A549 (cell line): ENCODE data around the gene POLDIP3. TPM values are rescaled to one million over a fixed set of nuclear protein-coding genes. Genes with fewer than 3 reads are reported as not detected.
A peak's percentile ranks its signal among the peaks of the same experiment; 100 is the strongest.

Experiments
- ATAC-seq, 2 experiments: fragments of 200-7000 bp in 1 of 2; fragments of >200 bp in 1 of 2; cut with Nextera tagmentation in 1 of 2; cut with Tn5 transposase in 1 of 2; 3 replicates each; pipeline versions ENCODE4 v1.8.0 to v1.9.1; 2018 to 2020; ENCODE audit warnings: mild to moderate bottlenecking in 1 of 2, moderate library complexity in 1 of 2
- CTCF ChIA-PET: fragments of 300-600 bp; sonication (Branson Sonifier 250); formaldehyde crosslinking; extraction: SDS; loops from one replicate; lab custom pipeline; 2021; ENCODE audit warnings: antibody characterized with exemption, inconsistent platforms; lab: Yijun Ruan, JAX
- POLR2A ChIA-PET: fragments of 350-600 bp; formaldehyde crosslinking; extraction: SDS; loops from one replicate; lab custom pipeline; 2021; ENCODE audit warnings: antibody characterized with exemption, inconsistent platforms; lab: Yijun Ruan, JAX
- DNase-seq, 2 experiments: peaks; one replicate each; pipeline versions ENCODE4 v3.0.0 to v3.0.0-alpha.2; 2011 to 2016; ENCODE audit warnings: low read depth in 1 of 2, low spot score in 1 of 2
- FAIRE-seq: peaks from 2 replicates; lab custom pipeline; 2011; peaks lifted over from hg19 to GRCh38; lab: Jason Lieb, UNC
- H3K27ac ChIP-seq, 2 experiments: fragments of >200 bp; sonication (Bioruptor Twin); formaldehyde crosslinking; 3 replicates each; pipeline ENCODE4 v1.5.1; 2016 to 2017
- H3K4me1 ChIP-seq: fragments of >200 bp; sonication (Bioruptor Twin); formaldehyde crosslinking; 3 replicates; pipeline ENCODE4 v1.6.1; 2016
- H3K4me2 ChIP-seq: fragments of >200 bp; sonication (Bioruptor Twin); formaldehyde crosslinking; 3 replicates; pipeline ENCODE4 v1.6.1; 2016
- H3K4me3 ChIP-seq: fragments of >200 bp; sonication (Bioruptor Twin); formaldehyde crosslinking; 3 replicates; pipeline ENCODE4 v1.5.1; 2016
- H3K9me3 ChIP-seq: fragments of >200 bp; sonication (Bioruptor Twin); formaldehyde crosslinking; 3 replicates; pipeline ENCODE4 v1.6.1; 2016
- CBX2 ChIP-seq: fragments of 200-600 bp; sonication (generic); IDR thresholded peaks from 2 replicates; pipeline ENCODE4 v1.6.1; 2016; ENCODE audit warnings: low read depth, mild to moderate bottlenecking, borderline replicate concordance
- CEBPB ChIP-seq, 2 experiments: fragments of >200 bp in 1 of 2; sonication (Bioruptor Twin) in 1 of 2; formaldehyde crosslinking in 1 of 2; IDR thresholded peaks; 2 replicates each; pipeline ENCODE4 v1.6.1; 2012 to 2016
- CHD2 ChIP-seq: fragments of 150-350 bp; IDR thresholded peaks from 2 replicates; pipeline ENCODE4 v1.6.1; 2014; ENCODE audit warnings: low read length; ENCODE audit not compliant: partially characterized antibody
- CTCF ChIP-seq: fragments of >200 bp; sonication (Bioruptor Twin); formaldehyde crosslinking; IDR thresholded peaks from 3 replicates; pipeline ENCODE4 v1.5.1; 2016
- EHF ChIP-seq: fragments of 250-450 bp; sonication (Bioruptor Pico); IDR thresholded peaks from 2 replicates; pipeline ENCODE4 v1.5.0; 2020; ENCODE audit warnings: mild to moderate bottlenecking
- ELK1 ChIP-seq: fragments of 150-350 bp; IDR thresholded peaks from 2 replicates; pipeline ENCODE4 v1.6.1; 2014; ENCODE audit warnings: low read depth, mild to moderate bottlenecking, low read length
- EP300 ChIP-seq, 2 experiments: fragments of >200 bp; sonication (Bioruptor Twin); formaldehyde crosslinking; IDR thresholded peaks; 2 replicates in 1 of 2; 3 replicates in 1 of 2; pipeline ENCODE4 v1.6.1; 2016 to 2017
- HOXA7 ChIP-seq: fragments of 250-450 bp; sonication (Bioruptor Pico); IDR thresholded peaks from 2 replicates; pipeline ENCODE4 v1.5.0; 2020; ENCODE audit warnings: mild to moderate bottlenecking, moderate library complexity
- JUN ChIP-seq, 2 experiments: fragments of >200 bp; sonication (Bioruptor Twin); formaldehyde crosslinking; IDR thresholded peaks; 2 replicates in 1 of 2; 3 replicates in 1 of 2; pipeline ENCODE4 v1.6.1; 2016 to 2017
- MAX ChIP-seq: IDR thresholded peaks from 2 replicates; pipeline ENCODE4 v1.6.1; 2012
- PHF8 ChIP-seq: fragments of 200-600 bp; sonication (generic); IDR thresholded peaks from 2 replicates; pipeline ENCODE4 v1.6.1; 2016; ENCODE audit warnings: low read depth, mild to moderate bottlenecking, antibody characterized with exemption, moderate library complexity, borderline replicate concordance
- POLR2A ChIP-seq: IDR thresholded peaks from 2 replicates; pipeline ENCODE4 v1.6.1; 2012; ENCODE audit warnings: mild to moderate bottlenecking, low read length
- POLR2AphosphoS2 ChIP-seq: conservative IDR thresholded peaks from 2 replicates; pipeline ENCODE4 v1.6.1; 2012; ENCODE audit warnings: low read length, improper control_type of control experiment, inconsistent platforms
- RAD21 ChIP-seq, 2 experiments: fragments of >200 bp in 1 of 2; sonication (Bioruptor Twin) in 1 of 2; formaldehyde crosslinking in 1 of 2; IDR thresholded peaks in 1 of 2; conservative IDR thresholded peaks in 1 of 2; 2 replicates in 1 of 2; 3 replicates in 1 of 2; pipeline ENCODE4 v1.6.1; 2012 to 2018; ENCODE audit warnings: inconsistent platforms in 1 of 2
- RCOR1 ChIP-seq: fragments of 150-350 bp; IDR thresholded peaks from 2 replicates; pipeline ENCODE4 v1.6.1; 2014; ENCODE audit warnings: antibody characterized with exemption, low read length, low read depth
- REST ChIP-seq: fragments of 200-600 bp; sonication (generic); IDR thresholded peaks from 2 replicates; pipeline ENCODE4 v1.6.1; 2016; ENCODE audit warnings: antibody characterized with exemption, mild to moderate bottlenecking, moderate library complexity
- RFX5 ChIP-seq: fragments of 450-650 bp; IDR thresholded peaks from 2 replicates; pipeline ENCODE4 v1.7.1; 2014; ENCODE audit warnings: antibody characterized with exemption, mild to moderate bottlenecking, moderate library complexity
- SMC3 ChIP-seq: fragments of >200 bp; sonication (Bioruptor Twin); formaldehyde crosslinking; IDR thresholded peaks from 3 replicates; pipeline ENCODE4 v1.6.1; 2018; ENCODE audit warnings: inconsistent platforms
- TP53 ChIP-seq: fragments of 250-450 bp; sonication (Bioruptor Pico); IDR thresholded peaks from 2 replicates; pipeline ENCODE4 v1.5.0; 2021; ENCODE audit warnings: mild to moderate bottlenecking, moderate library complexity
- WGBS: methylation state at CpG from one replicate; pipeline ENCODE4 v1.1.6; 2017; ENCODE audit errors: missing lambda C conversion rate; 5-methylcytosine and 5-hydroxymethylcytosine counted together
- polyA minus RNA-seq: library from RNA; depleted of rRNA, polyadenylated mRNA; stranded (reverse); fragments of >200 nt; gene quantifications from 2 replicates; pipeline ENCODE4 v1.2.3, GENCODE V29; 2011; rRNA and poly(A)+ RNA removed
- polyA plus RNA-seq, 4 experiments: library from polyadenylated mRNA; depleted of rRNA in 3 of 4; stranded (reverse); fragments of >200 nt; fragmentation: RNase III in 1 of 4; extraction: RNeasy Plus Mini Kit Qiagen cat#74134 plus additional on column Dnase treatment in 1 of 4; gene quantifications; 2 replicates in 3 of 4; 3 replicates in 1 of 4; pipeline ENCODE4 v1.2.3, GENCODE V29; 2011 to 2017

POLDIP3 gene
- polyA plus RNA-seq (2011; rRNA removed) (31.8 and 42.0 TPM in 2 replicates), polyA plus RNA-seq (2017; fragmentation: RNase III; extraction: RNeasy Plus Mini Kit Qiagen cat#74134 plus additional on column Dnase treatment) (29.8 to 31.5 TPM (median 31.0 TPM) in 3 replicates), polyA minus RNA-seq (33.8 and 34.7 TPM in 2 replicates)
- 23.8 and 30.2 TPM in 2 replicates for polyA plus RNA-seq (2012; cell fraction: cytosol; rRNA removed)
- 27.7 and 37.2 TPM in 2 replicates for polyA plus RNA-seq (2012; cell fraction: nucleus; rRNA removed)

- WGBS: 1% methylated on average over 11 of the region's 85 CpGs
- FAIRE-seq (no peak), ATAC-seq (peak; percentile 83 to 84), DNase-seq (peak; percentile 81 to 97)
- Histone ChIP-seq H3K27ac (peak within 1 kb of the TSS; percentile 91 to 98), H3K4me3 (peak within 1 kb of the TSS; percentile 93), H3K9me3 (no peaks in the 10 kb centered on the region), H3K4me1 (peaks cover 25% of the 10 kb centered on the region), H3K4me2 (peak within 1 kb of the TSS; percentile 96)
- CTCF ChIA-PET: interaction anchor here (1.3 to 2.0 kb wide), 2 partner anchors 253 kb away, joined by 4 to 7 read pairs; no protein-coding TSS in a partner anchor
- POLR2A ChIA-PET: interaction anchor here (0.6 to 2.0 kb wide), 10 partner anchors 12 to 476 kb away, joined by 3 to 13 read pairs (median 4); partner anchors contain the start of genes CYB5R3 and PACSIN2
- TF ChIP-seq CEBPB (IDR thresholded peaks at IDR 0.05) (no peak), POLR2AphosphoS2 (no peak), POLR2A (0 out of 2 replicates have a peak, but pooled peaks have one; percentile 31), TP53 (peak; percentile 17; the same call in 1 of the 2 replicates), REST (peak; percentile 93), CHD2 (peak; percentile 97), ELK1 (peak; percentile 43; the same call in 1 of the 2 replicates), PHF8 (peak; percentile 69; the same call in 1 of the 2 replicates)
Observed at GRCh38 chr22:42614312-42615091, at the start of gene POLDIP3. Gene POLDIP3 (minus strand): TSS chr22:42614883. CDS start chr22:42614857, 26 bp downstream.

GRCh38 chr22:42661985-42662831 lies 47.5 kb upstream of the POLDIP3 start:
- H3K4me1 ChIP-seq: no peaks in the 10 kb centered on the region
- no peak for FAIRE-seq
- peak; percentile 95 for ATAC-seq
- CTCF ChIA-PET: interaction anchor here (0.9 to 2.5 kb wide), 5 partner anchors 17 to 205 kb away, joined by 3 to 15 read pairs (median 4); no protein-coding TSS in a partner anchor
- H3K4me2 ChIP-seq: peak overlapping the region; percentile 99
- TF ChIP-seq RCOR1 (no peak), CTCF (peak; percentile 73), EP300 (IDR thresholded peaks at IDR 0.05) (no peak), MAX (peak; percentile 18; the same call in 1 of the 2 replicates), SMC3 (peak; percentile 77), JUN (IDR thresholded peaks at IDR 0.05) (peak in 1 of 2 experiments; percentile 26; a peak in 1 of 5 replicates), EHF (CRISPR knock-in tag) (no peak), HOXA7 (no peak), RAD21 (conservative IDR thresholded peaks at IDR 0.05 in 1 of 2, IDR thresholded peaks at IDR 0.05 in 1 of 2) (peak; percentile 66 to 89), RFX5 (no peak), CBX2 (no peak)
- peak; percentile 68 to 78 for DNase-seq
- H3K9me3 ChIP-seq: no peaks in the 10 kb centered on the region
- 1% methylated on average over 8 of the region's 68 CpGs for WGBS
- POLR2A ChIA-PET: interaction anchor here (0.6 kb wide), 1 partner anchor 92 kb away, joined by 3 read pairs; no protein-coding TSS in a partner anchor
- H3K4me3 ChIP-seq: peak overlapping the region; percentile 71
- H3K27ac ChIP-seq: peak overlapping the region; percentile 89 to 90
